Activated CD8-positive, alpha-beta memory T cell treated with anti-CD3 and anti-CD28 coated beads, Interleukin-2, amount 10 ng/mL, durations not matched to agents 7 days and 5 days (primary cell): Measurements from ENCODE around the gene CREB5. TPM values are rescaled to one million over a fixed set of nuclear protein-coding genes. Genes with fewer than 3 reads are reported as not detected.

Experiments
- ATAC-seq: fragments of 150-1000 bp; cut with Tn5 transposase; one replicate; pipeline ENCODE4 v1.10.0; 2021; ENCODE audit warnings: moderate library complexity
- CTCF ChIA-PET: fragments of 350-600 bp; sonication (Branson Sonifier 250); formaldehyde crosslinking; loops from one replicate; lab custom pipeline; 2021; ENCODE audit warnings: antibody characterized with exemption; lab: Charles Lee
- DNase-seq: peaks from one replicate; pipeline ENCODE4 v3.0.0-alpha.2; 2020
- H3K27ac Mint-ChIP-seq: one replicate; pipeline ENCODE4 v1.8.0; 2021; ENCODE audit warnings: mild to moderate bottlenecking, mixed read lengths
- H3K27me3 Mint-ChIP-seq: one replicate; pipeline ENCODE4 v1.8.0; 2021; ENCODE audit warnings: mixed read lengths
- H3K36me3 Mint-ChIP-seq: one replicate; pipeline ENCODE4 v1.8.0; 2021; ENCODE audit warnings: mild to moderate bottlenecking, mixed read lengths
- H3K4me1 Mint-ChIP-seq: one replicate; pipeline ENCODE4 v1.8.0; 2021; ENCODE audit warnings: mixed read lengths
- H3K4me3 Mint-ChIP-seq: one replicate; pipeline ENCODE4 v1.8.0; 2021; ENCODE audit warnings: mild to moderate bottlenecking, moderate library complexity, mixed read lengths
- H3K9me3 Mint-ChIP-seq: one replicate; pipeline ENCODE4 v1.8.0; 2022; ENCODE audit warnings: low read depth, mixed read lengths
- total RNA-seq, 2 experiments: library from RNA; stranded (reverse); gene quantifications; one replicate each; pipeline ENCODE4 v1.2.3, GENCODE V29; 2021

Gene CREB5
- total RNA-seq, 2 experiments from 2014 or later: not detected

- Mint-ChIP-seq H3K4me1 (peaks cover 4% of the 10 kb centered on the region), H3K4me3 (no peak overlapping the region), H3K27me3 (peaks cover 10% of the 10 kb centered on the region), H3K27ac (no peak overlapping the region), H3K9me3 (no peaks in the 10 kb centered on the region), H3K36me3 (no peaks in the 10 kb centered on the region)
- CTCF ChIA-PET: no interaction called here
- DNase-seq (no peak), ATAC-seq (no peak)
These were observed 92.7 kb downstream of the CREB5 start for GRCh38 chr7:28505014-28505413.

GRCh38 chr7:28505867-28506266 is 93.5 kb downstream of the CREB5 start:
- no peak overlapping the region for H3K27ac Mint-ChIP-seq
- ATAC-seq: no peak
- no peak for DNase-seq
- CTCF ChIA-PET: no interaction called here
- no peaks in the 10 kb centered on the region for H3K36me3 Mint-ChIP-seq
- H3K4me1 Mint-ChIP-seq: peaks cover 4% of the 10 kb centered on the region
- no peaks in the 10 kb centered on the region for H3K9me3 Mint-ChIP-seq
- no peak overlapping the region for H3K4me3 Mint-ChIP-seq
- peaks cover 8% of the 10 kb centered on the region for H3K27me3 Mint-ChIP-seq

DNA sequence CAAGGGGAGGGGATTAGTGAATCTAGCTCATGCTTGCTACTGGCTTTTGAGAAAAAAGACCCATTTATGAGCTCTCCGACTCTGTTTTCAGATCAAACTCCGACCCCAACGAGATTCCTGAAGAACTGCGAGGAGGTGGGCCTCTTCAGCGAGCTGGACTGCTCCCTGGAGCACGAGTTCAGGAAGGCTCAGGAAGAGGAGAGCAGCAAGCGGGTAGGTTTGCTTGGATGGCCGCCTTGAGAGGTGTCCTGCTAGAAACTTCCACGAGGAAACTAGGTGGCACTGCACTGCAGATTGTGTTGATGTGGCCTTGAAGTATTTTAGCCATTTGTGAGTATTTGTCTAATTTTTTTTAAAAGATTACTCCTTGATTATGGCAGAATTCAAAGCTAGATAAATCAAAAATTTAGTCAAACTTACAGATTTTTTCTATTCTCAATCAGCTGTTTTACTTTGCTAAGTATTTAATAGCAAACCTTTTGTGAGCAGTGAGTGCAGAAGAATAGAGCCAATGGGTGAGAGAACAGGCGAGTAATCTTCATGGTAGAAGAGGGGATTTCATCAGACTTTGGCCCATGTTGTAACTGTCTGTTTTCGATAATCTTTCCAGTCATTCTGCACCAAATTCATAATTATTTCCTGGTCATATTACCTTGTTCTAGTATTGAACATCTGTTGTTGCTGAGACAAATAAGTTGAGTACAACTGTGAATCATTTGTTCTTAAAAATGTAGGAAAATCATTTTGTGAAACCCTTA is 95.4 kb downstream of the CREB5 start:
- ATAC-seq: no peak
- no peaks in the 10 kb centered on the region for H3K9me3 Mint-ChIP-seq
- H3K4me1 Mint-ChIP-seq: peaks cover 4% of the 10 kb centered on the region
- H3K4me3 Mint-ChIP-seq: no peak overlapping the region
- CTCF ChIA-PET: no interaction called here
- DNase-seq: no peak
- H3K27ac Mint-ChIP-seq: no peak overlapping the region
- H3K36me3 Mint-ChIP-seq: no peaks in the 10 kb centered on the region
- H3K27me3 Mint-ChIP-seq: peaks cover 8% of the 10 kb centered on the region

- H3K9me3 Mint-ChIP-seq: no peaks in the 10 kb centered on the region
- no peak overlapping the region for H3K27ac Mint-ChIP-seq
- DNase-seq (no peak), ATAC-seq (no peak)
- H3K4me3 Mint-ChIP-seq: no peak overlapping the region
- H3K4me1 Mint-ChIP-seq: peaks cover 4% of the 10 kb centered on the region
- H3K27me3 Mint-ChIP-seq: peaks cover 8% of the 10 kb centered on the region
- H3K36me3 Mint-ChIP-seq: no peaks in the 10 kb centered on the region
- CTCF ChIA-PET: no interaction called here
These were observed 97.1 kb downstream of the CREB5 start for GRCh38 chr7:28509251-28510025.

GRCh38 chr7:28510026-28510369 is 97.7 kb downstream of the CREB5 start:
- no peak for ATAC-seq
- Mint-ChIP-seq H3K36me3 (no peaks in the 10 kb centered on the region), H3K27me3 (peaks cover 8% of the 10 kb centered on the region), H3K27ac (no peak overlapping the region), H3K4me1 (peaks cover 4% of the 10 kb centered on the region), H3K4me3 (no peak overlapping the region), H3K9me3 (no peaks in the 10 kb centered on the region)
- CTCF ChIA-PET: no interaction called here
- DNase-seq: no peak

DNA sequence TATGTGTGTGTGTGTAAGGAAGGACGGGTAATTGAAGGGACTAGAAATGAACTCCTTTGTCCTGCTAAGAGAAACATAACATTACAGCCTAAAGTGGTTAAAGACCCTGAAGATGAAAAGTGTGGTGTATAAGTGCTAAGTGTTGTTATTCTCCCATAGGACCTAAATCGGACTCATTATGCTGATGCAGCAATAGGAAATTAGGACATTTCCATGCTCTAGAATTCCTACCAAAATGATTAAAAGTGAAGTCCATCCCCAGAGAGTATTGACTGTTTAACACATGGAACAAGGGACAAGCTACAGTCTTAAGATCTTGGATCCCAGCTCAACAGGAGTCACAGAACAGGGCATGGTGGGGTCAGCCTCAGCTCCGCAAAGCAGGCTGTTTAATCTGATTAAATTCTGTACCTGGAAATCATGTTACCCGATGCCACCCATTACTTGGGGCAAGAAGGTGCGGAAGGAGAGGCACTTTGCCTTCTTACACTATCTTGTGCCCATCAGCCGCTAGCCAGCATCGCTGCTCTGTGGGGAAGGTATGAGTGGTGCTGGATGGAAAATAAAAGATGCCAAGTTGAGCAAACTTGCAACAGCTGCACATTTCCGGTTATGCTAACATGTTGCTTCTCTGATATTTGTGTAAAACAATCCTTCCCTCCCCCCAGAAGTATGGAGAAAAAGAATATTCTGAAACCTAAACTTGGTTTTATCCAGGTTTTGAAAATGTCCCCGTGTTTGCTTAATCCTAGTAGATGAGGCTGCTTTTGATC is 100.5 kb downstream of the CREB5 start:
- peaks cover 4% of the 10 kb centered on the region for H3K4me1 Mint-ChIP-seq
- no peaks in the 10 kb centered on the region for H3K9me3 Mint-ChIP-seq
- DNase-seq (no peak), ATAC-seq (no peak)
- CTCF ChIA-PET: no interaction called here
- H3K4me3 Mint-ChIP-seq: no peak overlapping the region
- H3K27ac Mint-ChIP-seq: no peak overlapping the region
- no peaks in the 10 kb centered on the region for H3K36me3 Mint-ChIP-seq
- H3K27me3 Mint-ChIP-seq: peaks cover 8% of the 10 kb centered on the region

GRCh38 chr7:28516390-28517172 is 104.3 kb downstream of the CREB5 start:
- Mint-ChIP-seq H3K27ac (no peak overlapping the region), H3K27me3 (no peaks in the 10 kb centered on the region), H3K4me1 (no peaks in the 10 kb centered on the region), H3K36me3 (no peaks in the 10 kb centered on the region), H3K9me3 (no peaks in the 10 kb centered on the region), H3K4me3 (no peak overlapping the region)
- CTCF ChIA-PET: no interaction called here
- ATAC-seq: no peak
- DNase-seq: no peak

GRCh38 chr7:28517206-28517605 is 104.9 kb downstream of the CREB5 start:
- CTCF ChIA-PET: no interaction called here
- Mint-ChIP-seq H3K27me3 (no peaks in the 10 kb centered on the region), H3K4me1 (no peaks in the 10 kb centered on the region), H3K4me3 (no peak overlapping the region), H3K36me3 (no peaks in the 10 kb centered on the region), H3K27ac (no peak overlapping the region), H3K9me3 (no peaks in the 10 kb centered on the region)
- ATAC-seq (no peak), DNase-seq (no peak)

DNA sequence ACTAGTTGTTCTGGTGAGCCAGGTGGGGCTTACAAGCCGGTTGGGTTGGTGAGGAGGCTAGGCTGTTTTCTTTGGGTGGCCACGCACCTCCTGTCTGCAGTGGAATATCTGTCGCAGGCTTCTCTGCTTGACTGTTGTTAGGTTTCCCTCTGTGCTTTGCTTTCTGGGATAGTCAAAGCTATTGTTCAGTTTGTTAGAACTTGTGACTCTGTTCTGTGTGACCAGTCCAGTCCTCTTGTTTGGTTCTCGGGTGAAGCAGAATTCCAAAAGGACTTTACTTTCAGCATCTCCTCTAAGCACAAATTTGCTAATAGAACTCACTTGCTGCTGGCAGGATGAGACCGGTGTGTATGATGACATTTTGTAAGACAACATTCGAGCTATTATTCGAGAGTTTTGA is 105.3 kb downstream of the CREB5 start:
- H3K36me3 Mint-ChIP-seq: no peaks in the 10 kb centered on the region
- no peaks in the 10 kb centered on the region for H3K27me3 Mint-ChIP-seq
- no peak overlapping the region for H3K4me3 Mint-ChIP-seq
- no peak overlapping the region for H3K27ac Mint-ChIP-seq
- H3K4me1 Mint-ChIP-seq: no peaks in the 10 kb centered on the region
- DNase-seq (no peak), ATAC-seq (no peak)
- CTCF ChIA-PET: no interaction called here
- no peaks in the 10 kb centered on the region for H3K9me3 Mint-ChIP-seq

GRCh38 chr7:28520074-28521015 is 108.0 kb downstream of the CREB5 start:
- Mint-ChIP-seq H3K4me3 (no peak overlapping the region), H3K4me1 (no peaks in the 10 kb centered on the region), H3K27me3 (no peaks in the 10 kb centered on the region), H3K27ac (no peak overlapping the region), H3K9me3 (no peaks in the 10 kb centered on the region), H3K36me3 (no peaks in the 10 kb centered on the region)
- CTCF ChIA-PET: no interaction called here
- ATAC-seq (no peak), DNase-seq (no peak)

- CTCF ChIA-PET: no interaction called here
- H3K4me1 Mint-ChIP-seq: no peaks in the 10 kb centered on the region
These were observed 112.7 kb downstream of the CREB5 start for GRCh38 chr7:28524978-28525377.

GRCh38 chr7:28528899-28529298 is 116.6 kb downstream of the CREB5 start:
- Mint-ChIP-seq H3K27ac (no peak overlapping the region), H3K27me3 (no peaks in the 10 kb centered on the region), H3K4me1 (no peaks in the 10 kb centered on the region), H3K9me3 (no peaks in the 10 kb centered on the region), H3K4me3 (no peak overlapping the region), H3K36me3 (no peaks in the 10 kb centered on the region)
- ATAC-seq (no peak), DNase-seq (no peak)
- CTCF ChIA-PET: no interaction called here

More at GRCh38 chr7:28524978-28525377, 112.7 kb downstream of the CREB5 start:
- DNase-seq (no peak), ATAC-seq (no peak)
- H3K36me3 Mint-ChIP-seq: no peaks in the 10 kb centered on the region
- H3K9me3 Mint-ChIP-seq: no peaks in the 10 kb centered on the region
- H3K27ac Mint-ChIP-seq: no peak overlapping the region
- H3K27me3 Mint-ChIP-seq: no peaks in the 10 kb centered on the region
- no peak overlapping the region for H3K4me3 Mint-ChIP-seq
